ENCODE data around the gene PPIL4. TPM values are rescaled to one million over a fixed set of nuclear protein-coding genes. Genes with fewer than 3 reads are reported as not detected.

PPIL4 gene
- total RNA-seq, 1 donor from 2014 or later: 39.9 TPM

DNA sequence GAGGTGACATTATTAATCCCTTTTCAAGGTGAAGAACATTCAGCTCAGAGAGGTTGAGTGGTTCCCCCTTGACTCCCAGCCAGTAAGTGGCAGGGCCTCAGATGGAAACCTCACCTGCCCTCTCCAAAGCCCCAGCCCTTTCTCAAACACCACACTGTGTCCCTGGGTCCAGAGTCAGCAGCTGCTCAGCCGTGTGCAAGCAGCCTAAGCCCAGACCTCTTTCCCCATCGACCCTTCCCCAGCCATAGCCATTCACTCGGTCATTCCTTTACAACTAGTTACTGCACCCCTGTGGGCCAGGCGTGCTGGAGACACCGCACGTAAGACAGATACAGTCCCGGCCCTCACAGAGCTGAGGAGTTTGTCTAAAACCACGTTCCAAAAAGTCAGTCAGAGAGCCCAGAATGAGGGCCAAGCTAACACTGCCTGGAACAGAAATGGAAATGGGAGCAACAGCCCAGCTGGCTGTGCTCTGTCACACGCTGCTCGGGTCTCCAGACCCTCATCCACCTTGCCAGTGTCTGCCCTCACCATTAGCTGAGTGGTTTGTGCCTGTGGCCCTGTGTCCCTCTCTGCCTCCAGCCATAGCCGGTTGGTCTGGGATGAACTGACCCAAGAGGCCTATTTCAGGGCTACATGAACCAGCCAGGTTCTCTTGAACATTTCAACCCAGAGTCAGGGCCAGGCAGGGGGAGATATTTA, 90.7 kb downstream of the PPIL4 start:
- Mint-ChIP-seq H3K4me1 (no peaks in the 10 kb centered on the region), H3K27me3 (ENCODE audit: low read depth) (peaks cover 22% of the 10 kb centered on the region), H3K4me3 (no peak overlapping the region), H3K9me3 (no peaks in the 10 kb centered on the region), H3K27ac (ENCODE audit: unreplicated experiment) (no peak overlapping the region), H3K36me3 (ENCODE audit: low read depth) (no peaks in the 10 kb centered on the region)
- no peak for DNase-seq (ENCODE audit: low read depth, low spot score)
- TF ChIP-seq, protein P1, sequence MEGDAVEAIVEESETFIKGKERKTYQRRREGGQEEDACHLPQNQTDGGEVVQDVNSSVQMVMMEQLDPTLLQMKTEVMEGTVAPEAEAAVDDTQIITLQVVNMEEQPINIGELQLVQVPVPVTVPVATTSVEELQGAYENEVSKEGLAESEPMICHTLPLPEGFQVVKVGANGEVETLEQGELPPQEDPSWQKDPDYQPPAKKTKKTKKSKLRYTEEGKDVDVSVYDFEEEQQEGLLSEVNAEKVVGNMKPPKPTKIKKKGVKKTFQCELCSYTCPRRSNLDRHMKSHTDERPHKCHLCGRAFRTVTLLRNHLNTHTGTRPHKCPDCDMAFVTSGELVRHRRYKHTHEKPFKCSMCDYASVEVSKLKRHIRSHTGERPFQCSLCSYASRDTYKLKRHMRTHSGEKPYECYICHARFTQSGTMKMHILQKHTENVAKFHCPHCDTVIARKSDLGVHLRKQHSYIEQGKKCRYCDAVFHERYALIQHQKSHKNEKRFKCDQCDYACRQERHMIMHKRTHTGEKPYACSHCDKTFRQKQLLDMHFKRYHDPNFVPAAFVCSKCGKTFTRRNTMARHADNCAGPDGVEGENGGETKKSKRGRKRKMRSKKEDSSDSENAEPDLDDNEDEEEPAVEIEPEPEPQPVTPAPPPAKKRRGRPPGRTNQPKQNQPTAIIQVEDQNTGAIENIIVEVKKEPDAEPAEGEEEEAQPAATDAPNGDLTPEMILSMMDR (conservative IDR thresholded peaks at IDR 0.05): no peak

Other genes starting within 250 kb of the PPIL4 start
- 45.1 and 45.2 TPM in 2 replicates for gene TAB2, start 228.3 kb downstream of the PPIL4 start, total RNA-seq
- 1.8 and 2.4 TPM in 2 replicates for gene SUMO4, start 145.8 kb downstream of the PPIL4 start, total RNA-seq
- 0.14 and 0.16 TPM in 2 replicates for gene ZC3H12D, start 61.0 kb downstream of the PPIL4 start, total RNA-seq
- gene GINM1, start 20.3 kb upstream of the PPIL4 start, total RNA-seq: 18.5 and 20.3 TPM in 2 replicates
- 15.0 and 15.5 TPM in 2 replicates for gene KATNA1, start 102.7 kb upstream of the PPIL4 start, total RNA-seq
- gene LATS1, start 172.1 kb upstream of the PPIL4 start, total RNA-seq: 27.4 and 32.7 TPM in 2 replicates
- 67.2 and 73.3 TPM in 2 replicates for gene NUP43, start 200.5 kb upstream of the PPIL4 start, total RNA-seq
- gene PCMT1, start 203.7 kb upstream of the PPIL4 start, total RNA-seq: 65.5 and 67.4 TPM in 2 replicates